GM12873 (cell line): Measurements from ENCODE around the gene CLASP1.

Source experiments
- TF ChIP-seq, protein P1 (sequence below): IDR thresholded peaks from 2 replicates; pipeline ENCODE4 v1.5.1; 2012; ENCODE audit warnings: low read depth, mild to moderate bottlenecking, moderate library complexity, low read length, control low read depth; ENCODE audit not compliant: insufficient read depth; ENCODE audit errors: missing control alignments

Gene CLASP1

GRCh38 chr2:121536347-121536746 lies 112.9 kb downstream of the CLASP1 start:
- TF ChIP-seq, protein P1, sequence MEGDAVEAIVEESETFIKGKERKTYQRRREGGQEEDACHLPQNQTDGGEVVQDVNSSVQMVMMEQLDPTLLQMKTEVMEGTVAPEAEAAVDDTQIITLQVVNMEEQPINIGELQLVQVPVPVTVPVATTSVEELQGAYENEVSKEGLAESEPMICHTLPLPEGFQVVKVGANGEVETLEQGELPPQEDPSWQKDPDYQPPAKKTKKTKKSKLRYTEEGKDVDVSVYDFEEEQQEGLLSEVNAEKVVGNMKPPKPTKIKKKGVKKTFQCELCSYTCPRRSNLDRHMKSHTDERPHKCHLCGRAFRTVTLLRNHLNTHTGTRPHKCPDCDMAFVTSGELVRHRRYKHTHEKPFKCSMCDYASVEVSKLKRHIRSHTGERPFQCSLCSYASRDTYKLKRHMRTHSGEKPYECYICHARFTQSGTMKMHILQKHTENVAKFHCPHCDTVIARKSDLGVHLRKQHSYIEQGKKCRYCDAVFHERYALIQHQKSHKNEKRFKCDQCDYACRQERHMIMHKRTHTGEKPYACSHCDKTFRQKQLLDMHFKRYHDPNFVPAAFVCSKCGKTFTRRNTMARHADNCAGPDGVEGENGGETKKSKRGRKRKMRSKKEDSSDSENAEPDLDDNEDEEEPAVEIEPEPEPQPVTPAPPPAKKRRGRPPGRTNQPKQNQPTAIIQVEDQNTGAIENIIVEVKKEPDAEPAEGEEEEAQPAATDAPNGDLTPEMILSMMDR = no peak

- TF ChIP-seq, protein P1 = no peak
Measured at GRCh38 chr2:121534007-121534406, 115.3 kb downstream of the CLASP1 start.

DNA sequence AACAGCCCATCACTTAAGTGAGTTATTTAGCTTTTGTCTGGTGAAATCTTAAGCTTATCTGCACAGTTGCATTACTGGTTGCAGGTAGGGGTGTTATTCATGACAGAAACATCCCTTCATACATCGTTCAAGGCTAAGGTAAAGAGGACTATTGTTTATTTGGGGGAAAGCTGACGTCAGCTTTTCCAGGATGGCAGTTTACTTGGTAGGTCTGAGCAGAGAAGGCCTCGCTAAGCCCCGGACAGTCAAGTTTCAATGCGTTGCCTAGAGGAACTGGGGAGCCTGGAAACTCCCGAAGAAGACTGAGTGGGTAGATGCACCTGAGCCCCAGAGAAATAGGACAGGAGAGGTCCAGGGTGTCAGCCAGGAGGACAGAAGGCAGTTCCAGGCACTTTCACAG lies 116.4 kb downstream of the CLASP1 start:
- TF ChIP-seq, protein P1 = no peak

- TF ChIP-seq, protein P1 = no peak
Measured at GRCh38 chr2:121532347-121532766, 116.9 kb downstream of the CLASP1 start.

- TF ChIP-seq, protein P1 = no peak
Measured at GRCh38 chr2:121530212-121530705, 119.0 kb downstream of the CLASP1 start.

DNA sequence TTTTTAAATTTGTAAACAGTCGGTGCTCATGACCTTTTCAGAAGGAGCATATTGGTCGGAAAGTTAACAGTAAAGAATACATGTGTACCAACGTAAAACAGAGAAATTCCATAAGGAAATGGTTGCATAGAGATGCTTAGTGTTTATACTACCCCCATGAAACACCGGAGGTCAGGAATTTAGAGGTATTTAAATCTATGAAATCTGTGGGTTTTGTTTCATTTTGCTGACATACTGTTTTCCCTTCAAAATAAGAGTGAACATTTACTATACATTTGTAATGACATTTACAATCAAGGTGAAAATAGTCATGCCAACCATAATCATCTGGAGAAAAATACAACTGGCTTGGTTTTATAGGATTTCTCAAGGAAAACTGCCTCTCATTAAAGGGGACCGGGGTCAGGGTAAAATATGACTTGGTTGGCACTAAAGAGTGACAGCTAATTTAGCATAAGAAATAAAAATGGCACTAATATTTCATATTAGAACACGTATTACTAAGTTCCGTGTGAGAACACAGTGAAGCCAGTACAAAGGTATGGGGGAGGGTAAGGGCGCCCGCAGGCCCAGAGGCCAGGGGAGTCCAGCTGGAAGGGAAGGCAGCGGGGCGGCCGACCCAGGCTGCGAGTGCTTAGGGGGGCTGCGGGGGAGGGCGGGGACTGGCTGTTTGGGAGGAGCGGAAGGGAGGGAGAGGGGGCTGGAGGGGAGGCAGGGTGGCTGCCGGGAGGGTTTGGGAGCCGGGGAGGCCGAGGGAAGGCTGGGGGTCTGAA lies 119.6 kb downstream of the CLASP1 start:
- TF ChIP-seq, protein P1 = no peak

- TF ChIP-seq, protein P1 = no peak
Measured at GRCh38 chr2:121527009-121527682, 122.1 kb downstream of the CLASP1 start.
